Activated T-cell treated with anti-CD3 and anti-CD28 coated beads, Interleukin-2, amount 50 U/mL, for 1 hour (primary cell): ENCODE data around the gene BNC1.
"Not testable (repeated sequence)": the region's sequence is repeated elsewhere in the genome, so short reads cannot be mapped to it uniquely, and the experiment has no call there.

ENCODE experiments used
- DNase-seq: peaks from one replicate; pipeline ENCODE4 v3.0.0-alpha.2; 2020

Gene BNC1

GRCh38 chr15:83295417-83295816 lies 11.0 kb upstream of the BNC1 start:
- DNase-seq: no peak

DNA sequence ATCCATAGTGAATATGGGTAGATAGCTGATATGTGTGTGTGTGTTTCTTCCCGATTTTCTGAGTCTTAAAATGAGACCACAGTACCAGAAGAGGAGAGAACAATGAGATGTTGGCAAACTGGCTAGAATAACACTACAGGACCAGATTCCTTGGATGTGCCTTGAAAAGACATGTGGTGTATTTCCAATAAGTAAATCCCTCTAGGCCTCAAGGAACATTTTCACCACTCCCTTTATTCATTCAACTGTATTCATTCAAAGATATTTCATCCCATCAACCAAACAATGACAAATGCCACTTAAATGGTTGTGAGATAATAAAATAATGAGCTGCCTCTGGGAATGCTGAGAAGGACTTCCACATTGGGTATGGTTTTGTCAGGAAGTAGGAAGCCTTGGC lies 8.7 kb upstream of the BNC1 start:
- no peak for DNase-seq

DNA sequence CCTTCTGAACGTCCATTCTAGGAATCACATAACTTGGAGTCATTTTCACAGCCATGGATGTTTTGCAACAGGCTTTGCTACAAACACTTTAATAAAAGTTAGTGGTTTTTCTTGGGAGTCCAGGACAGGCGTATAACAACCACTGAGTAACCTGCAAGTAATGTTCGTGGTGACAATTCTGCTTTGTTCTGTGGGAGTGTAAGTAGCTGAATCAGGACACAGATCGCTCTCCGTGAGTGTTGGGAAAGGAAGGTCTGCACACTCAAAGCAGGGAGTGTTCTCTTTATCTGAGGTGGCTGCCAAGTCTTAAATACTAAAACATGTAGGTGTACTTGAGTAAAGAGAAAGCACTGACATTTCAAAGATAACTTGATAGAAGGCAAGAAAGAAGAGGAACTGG lies 7.9 kb upstream of the BNC1 start:
- no peak for DNase-seq

GRCh38 chr15:83290236-83290635 lies 5.8 kb upstream of the BNC1 start:
- DNase-seq: no peak

GRCh38 chr15:83289160-83289559 lies 4.7 kb upstream of the BNC1 start:
- DNase-seq: no peak

- no peak for DNase-seq
These were observed 3.9 kb upstream of the BNC1 start for GRCh38 chr15:83288381-83288801.

DNA sequence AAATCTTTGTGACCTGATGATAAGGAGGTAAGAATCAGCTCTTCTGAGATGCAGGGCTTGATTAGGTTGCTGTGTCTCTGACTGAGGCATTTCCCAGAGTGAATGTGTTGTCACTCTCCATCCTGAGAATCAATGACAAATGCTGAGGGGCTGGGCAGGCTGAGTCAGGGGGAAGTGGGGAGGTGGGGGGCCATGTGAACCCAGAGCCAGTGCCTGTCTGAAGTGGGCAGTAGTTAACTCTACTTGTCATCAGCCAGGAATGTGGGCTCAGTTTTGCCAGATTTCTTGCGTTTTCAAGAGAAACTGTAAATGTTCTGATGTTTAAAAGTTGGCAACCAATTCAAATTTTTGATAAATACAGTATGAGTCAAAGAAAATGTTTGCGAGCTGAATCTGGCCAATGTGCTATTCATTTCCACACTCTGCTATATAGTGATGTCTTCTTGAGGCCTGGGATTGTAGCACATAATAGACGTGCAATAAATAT lies 3.1 kb upstream of the BNC1 start:
- DNase-seq: no peak

DNA sequence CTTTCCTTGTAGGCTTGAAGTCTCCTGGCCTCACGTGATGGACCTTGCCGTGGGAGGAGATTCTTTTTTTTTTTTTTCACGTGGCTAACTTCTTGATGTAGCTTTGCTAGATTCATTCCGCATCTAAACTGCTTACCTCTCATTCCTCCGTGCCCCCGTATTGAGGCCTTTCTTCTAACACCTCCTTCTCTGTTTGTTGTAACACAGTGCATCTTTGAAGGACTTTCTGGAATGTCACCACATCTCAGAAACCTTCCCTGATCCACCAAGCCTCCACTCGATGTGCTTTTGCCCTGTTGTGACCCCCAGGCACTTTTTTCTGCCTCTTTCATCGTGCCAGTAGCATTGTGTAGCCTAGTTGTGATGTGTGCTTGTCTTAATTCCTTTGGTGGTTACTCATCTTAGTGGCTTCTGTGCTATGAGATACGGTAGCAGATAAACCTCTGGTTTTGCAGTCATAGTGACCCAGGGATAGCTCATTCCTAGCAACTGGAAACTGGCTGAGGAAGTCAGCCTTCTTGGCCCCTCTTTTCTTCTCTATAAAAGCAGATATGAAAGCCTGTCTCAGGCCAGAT lies 1.6 kb upstream of the BNC1 start:
- no peak for DNase-seq

- DNase-seq: no peak
These were observed 967 bp upstream of the BNC1 start for GRCh38 chr15:83285284-83285978.

DNA sequence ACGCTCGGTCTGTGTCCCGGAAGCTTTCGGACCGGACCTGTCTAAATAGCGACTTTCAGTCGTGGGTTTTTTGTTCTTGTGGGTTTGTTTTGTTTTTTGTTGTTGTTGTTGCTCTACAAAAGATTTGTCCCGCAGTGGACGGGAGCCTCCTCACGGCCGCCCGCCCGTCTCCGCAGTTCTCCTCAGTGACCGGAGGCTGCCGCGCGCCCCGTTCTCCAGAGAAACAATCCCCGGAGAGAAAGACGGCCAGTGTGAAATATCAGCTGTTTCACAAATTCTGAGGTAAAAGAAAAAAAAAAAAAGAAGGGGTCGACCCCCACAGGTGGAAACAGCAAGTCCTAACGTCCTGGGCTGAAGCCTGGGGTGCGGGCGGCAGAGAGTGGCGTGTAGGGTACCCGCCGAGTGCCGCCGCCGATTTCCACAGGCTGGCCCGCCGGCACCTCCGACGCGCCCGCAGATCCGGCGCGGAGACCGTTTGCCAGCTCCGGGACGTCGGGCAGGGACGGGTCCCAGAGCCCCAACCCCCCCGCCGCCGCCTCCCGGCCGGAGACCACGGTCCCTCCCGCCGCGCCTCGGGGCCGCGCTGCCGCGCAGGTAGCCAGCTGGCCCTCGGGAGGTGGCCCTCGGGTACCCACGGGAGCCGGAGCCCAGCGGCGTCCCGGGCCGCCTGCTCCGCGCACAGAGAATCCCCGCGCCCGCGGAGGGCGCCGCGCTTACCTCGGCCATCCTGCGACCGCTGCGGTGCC lies 478 bp downstream of the BNC1 start:
- no peak for DNase-seq

DNA sequence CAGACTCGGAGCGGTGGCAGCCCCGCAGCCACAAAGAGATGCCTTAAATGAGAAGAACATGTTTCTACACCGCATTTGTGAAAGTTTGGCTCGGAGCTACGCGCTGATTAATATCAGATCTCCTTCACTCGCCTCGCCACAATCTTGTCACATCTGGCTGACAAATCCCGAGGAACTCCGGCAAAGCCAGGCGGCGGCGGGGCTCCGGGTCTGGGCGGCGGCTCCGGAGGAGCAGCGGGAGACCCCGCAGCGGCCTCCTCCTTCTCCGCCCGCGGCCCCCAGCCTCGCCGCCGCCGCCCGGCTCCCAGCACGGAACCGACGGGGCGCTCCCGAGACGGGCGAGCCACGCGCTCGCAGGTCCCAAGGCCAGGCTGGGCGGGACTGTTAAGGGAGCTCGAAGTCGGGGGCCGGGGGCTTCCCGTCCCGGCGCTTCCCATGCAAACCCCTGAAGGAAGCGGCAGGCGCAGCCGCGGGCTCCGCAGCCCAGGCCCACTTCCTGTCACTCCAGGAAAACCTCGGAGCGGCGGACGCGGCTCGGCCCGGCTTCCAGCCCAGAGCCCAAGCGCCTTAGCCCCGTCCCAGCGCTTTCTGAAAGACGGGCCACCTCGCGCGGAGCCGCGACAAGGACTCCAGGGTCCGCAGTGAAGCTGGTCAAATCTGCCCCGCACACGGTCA lies 1.2 kb downstream of the BNC1 start:
- DNase-seq: no peak

DNA sequence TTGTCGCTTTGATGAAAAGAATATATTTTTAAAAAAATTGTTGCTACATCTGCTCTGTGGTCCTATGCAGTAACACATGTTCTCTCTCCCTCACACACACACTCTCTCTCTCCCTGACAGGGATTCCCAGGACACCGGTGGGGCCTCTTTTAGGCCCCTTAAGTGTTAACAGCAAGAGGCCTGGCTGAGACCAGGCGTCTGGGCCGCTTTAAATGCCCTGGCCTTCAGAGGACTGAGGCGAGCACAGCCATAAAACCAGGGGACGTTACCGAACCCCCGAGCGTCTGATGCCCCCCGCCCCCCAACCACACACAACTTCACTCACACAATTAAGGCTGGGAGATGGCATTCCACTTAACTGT lies 1.7 kb downstream of the BNC1 start:
- no peak for DNase-seq

DNA sequence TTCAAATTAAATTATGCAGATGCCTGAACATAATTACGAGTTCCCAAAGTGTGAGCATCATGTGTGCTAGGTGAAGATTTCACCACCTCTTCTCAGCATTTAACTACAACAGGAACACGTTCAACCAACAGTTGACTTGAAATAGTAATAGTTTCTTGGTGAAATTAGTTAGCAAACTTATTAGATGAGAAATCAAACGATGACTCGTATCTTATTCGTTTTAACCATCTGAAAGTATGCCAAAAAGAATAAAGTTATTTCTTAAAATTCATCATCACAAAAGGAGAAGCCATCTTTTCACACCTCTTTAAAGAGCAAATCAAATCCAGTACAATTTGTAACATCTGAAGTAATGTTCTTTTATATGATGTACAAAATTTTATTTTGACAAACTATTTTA lies 2.3 kb downstream of the BNC1 start:
- DNase-seq: no peak

DNA sequence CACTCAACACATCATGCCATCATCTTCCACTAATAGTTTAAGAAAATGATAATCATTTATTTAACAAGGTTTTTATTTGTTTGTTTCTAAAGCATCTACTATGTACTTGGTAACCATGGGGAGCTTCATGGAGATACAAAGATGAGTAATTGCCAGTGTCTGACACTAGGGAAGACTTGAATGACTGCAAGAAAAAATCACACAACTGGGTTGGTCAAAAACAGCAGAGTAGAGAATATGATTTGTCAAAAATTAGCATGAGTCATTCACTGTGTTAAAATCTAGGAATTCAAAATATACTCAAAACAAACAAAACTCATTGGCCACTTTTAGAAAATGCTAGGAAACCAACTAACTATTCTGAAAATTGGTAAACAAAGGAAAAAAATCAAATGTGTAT lies 6.3 kb downstream of the BNC1 start:
- DNase-seq: no peak

- no peak for DNase-seq
These were observed 7.8 kb downstream of the BNC1 start for GRCh38 chr15:83276661-83277060.

DNA sequence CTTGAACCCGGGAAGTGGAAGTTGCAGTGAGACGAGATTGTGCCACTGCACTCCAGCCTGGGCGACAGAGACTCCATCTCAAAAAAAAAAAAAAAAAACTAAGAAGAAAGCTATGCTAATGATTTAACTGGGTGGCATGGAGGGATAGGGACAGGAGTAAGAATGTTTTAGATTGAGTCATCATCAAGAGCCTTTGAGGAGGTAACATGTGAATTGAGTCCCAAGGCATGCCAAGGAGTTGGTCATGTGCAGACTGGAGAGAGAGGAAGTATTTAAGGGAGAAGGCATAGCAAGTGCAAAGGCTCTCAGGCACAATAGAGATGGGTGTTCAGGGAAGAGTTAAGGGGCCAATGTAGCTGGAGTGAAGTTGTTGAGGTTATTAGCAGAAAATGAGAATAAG lies 9.1 kb downstream of the BNC1 start:
- DNase-seq: no peak

DNA sequence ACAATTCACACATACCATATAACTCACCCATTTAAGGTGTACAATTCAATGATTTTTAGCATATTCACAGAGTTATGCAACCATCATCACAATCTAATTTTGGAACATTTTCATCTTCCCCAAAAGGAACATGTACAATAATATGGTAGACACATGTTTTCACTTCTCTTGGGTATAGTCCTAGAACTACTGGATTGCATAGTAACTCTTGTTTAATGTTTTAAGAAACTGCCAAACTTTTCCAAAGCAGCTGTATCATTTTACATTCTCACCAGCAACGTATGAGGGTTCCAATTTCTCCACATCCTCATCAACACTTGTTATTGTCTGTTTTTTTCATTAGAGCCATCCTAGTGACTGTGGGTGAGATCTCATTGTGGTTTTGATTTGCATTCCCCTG lies 14.3 kb downstream of the BNC1 start:
- DNase-seq: no peak

DNA sequence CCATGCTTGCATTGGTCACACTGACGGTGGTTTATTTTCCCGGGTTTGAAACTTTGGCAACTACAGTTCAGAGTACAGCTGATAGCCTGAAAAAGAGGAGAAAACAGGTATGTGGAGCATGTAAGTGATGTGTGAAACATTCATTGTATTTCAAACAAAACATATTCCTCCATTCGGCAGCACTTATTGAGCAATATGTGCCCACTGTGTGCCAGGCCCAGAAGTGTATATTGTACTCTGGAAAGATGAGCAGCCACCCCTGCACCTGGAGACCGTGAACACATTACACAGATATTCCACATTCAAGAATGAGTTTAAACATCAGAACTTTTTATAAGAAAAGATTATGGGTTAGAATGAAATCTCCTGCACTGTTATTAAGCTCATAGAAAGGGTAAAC lies 16.3 kb downstream of the BNC1 start:
- no peak for DNase-seq

- DNase-seq: no peak
These were observed 21.7 kb downstream of the BNC1 start for GRCh38 chr15:83262594-83263315.

DNA sequence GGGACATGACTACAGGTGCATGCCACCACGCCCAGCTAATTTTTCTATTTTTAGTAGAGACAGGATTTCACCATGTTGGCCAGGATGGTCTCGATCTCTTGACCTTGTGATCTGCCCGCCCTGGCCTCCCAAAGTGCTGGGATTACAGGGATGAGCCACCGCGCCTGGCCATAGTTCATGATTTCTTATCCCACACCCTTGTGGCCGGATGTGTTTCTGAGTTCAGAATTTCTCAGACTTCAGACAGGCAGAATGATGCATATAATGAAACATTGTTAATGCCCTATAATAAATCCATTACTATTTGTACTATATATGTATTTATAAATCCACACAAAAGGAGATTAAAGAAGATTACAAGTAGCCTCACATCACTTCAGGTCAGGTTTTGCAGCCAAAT lies 22.3 kb downstream of the BNC1 start:
- not testable (repeated sequence) for DNase-seq

GRCh38 chr15:83250781-83251180 lies 33.7 kb downstream of the BNC1 start:
- no peak for DNase-seq

DNA sequence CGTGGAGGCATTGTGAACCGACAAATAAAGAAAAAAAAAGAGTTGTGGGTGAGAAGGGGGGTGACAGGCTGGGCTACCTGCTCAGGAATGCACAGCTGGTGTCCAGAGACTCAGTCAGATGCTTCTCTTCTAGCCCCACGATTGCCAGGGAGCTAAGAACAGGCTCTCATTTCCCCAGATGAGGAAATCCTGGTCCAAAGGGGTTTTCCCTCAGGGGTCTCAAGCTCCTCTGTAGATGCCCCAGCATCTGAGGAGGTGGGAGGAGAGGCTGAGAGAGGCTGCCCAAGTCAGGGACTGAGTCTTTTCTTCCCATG lies 35.5 kb downstream of the BNC1 start:
- no peak for DNase-seq
